PC-3 (cell line): ENCODE measurements around the gene PPM1E. TPM values are rescaled to one million over a fixed set of nuclear protein-coding genes. Genes with fewer than 3 reads are reported as not detected.

Experiments
- ATAC-seq: fragments of 200-7000 bp; cut with Tn5 transposase; 2 replicates; pipeline ENCODE4 v1.9.1; 2020; ENCODE audit warnings: mild to moderate bottlenecking, moderate library complexity
- BruUV-seq: library from RNA; stranded (reverse); fragments of 400-500 nt; replicated peaks from 2 replicates; lab custom pipeline; 2021; lab: Mats Ljungman, UMichigan
- CTCF ChIA-PET: fragments of 300-600 bp; sonication (Branson Sonifier 250); formaldehyde crosslinking; loops from one replicate; lab custom pipeline; 2022; ENCODE audit warnings: antibody characterized with exemption; lab: Charles Lee
- POLR2A ChIA-PET: fragments of 300-600 bp; sonication (Branson Sonifier 250); formaldehyde crosslinking; loops from one replicate; lab custom pipeline; 2022; ENCODE audit warnings: antibody characterized with exemption; ENCODE audit not compliant: unreplicated experiment; lab: Charles Lee
- DNase-seq: peaks from one replicate; pipeline ENCODE4 v3.0.0-alpha.2; 2015
- H2AFZ ChIP-seq: fragments of 300-600 bp; sonication (generic); 2 replicates; pipeline ENCODE4 v1.6.0; 2016; ENCODE audit warnings: antibody characterized with exemption, low read length
- H3F3A ChIP-seq: fragments of 300-600 bp; sonication (generic); one replicate; pipeline ENCODE4 v1.6.0; 2017; ENCODE audit warnings: antibody characterized with exemption, low read length, control low read depth, mild to moderate bottlenecking; ENCODE audit not compliant: unreplicated experiment
- H3K27ac ChIP-seq: fragments of 300-600 bp; sonication (generic); 2 replicates; pipeline ENCODE4 v1.5.1; 2016; ENCODE audit warnings: mild to moderate bottlenecking, low read length
- H3K27me3 ChIP-seq: fragments of 300-600 bp; sonication (generic); 2 replicates; pipeline ENCODE4 v1.6.1; 2016; ENCODE audit warnings: low read length, mixed read lengths
- H3K36me3 ChIP-seq: fragments of 300-600 bp; sonication (generic); 2 replicates; pipeline ENCODE4 v1.6.1; 2016; ENCODE audit warnings: low read depth, mixed run types, low read length, mixed read lengths
- H3K4me1 ChIP-seq: fragments of 300-600 bp; sonication (generic); 2 replicates; pipeline ENCODE4 v1.5.1; 2016; ENCODE audit warnings: low read length; ENCODE audit not compliant: insufficient read depth
- H3K4me2 ChIP-seq: fragments of 300-600 bp; sonication (generic); 2 replicates; pipeline ENCODE4 v1.6.0; 2016; ENCODE audit warnings: low read length
- H3K4me3 ChIP-seq: fragments of 300-600 bp; sonication (generic); 2 replicates; pipeline ENCODE4 v1.5.1; 2016; ENCODE audit warnings: mild to moderate bottlenecking, low read length, mixed read lengths
- H3K79me2 ChIP-seq: fragments of 300-600 bp; sonication (generic); 2 replicates; pipeline ENCODE4 v1.6.1; 2017; ENCODE audit warnings: low read length, mixed read lengths
- H3K9ac ChIP-seq: fragments of 300-600 bp; sonication (generic); 2 replicates; pipeline ENCODE4 v1.6.0; 2016; ENCODE audit warnings: mild to moderate bottlenecking, low read length
- H3K9me2 ChIP-seq: fragments of 300-600 bp; sonication (generic); replicated peaks from 2 replicates; pipeline ENCODE4 v1.6.1; 2016; ENCODE audit warnings: mixed run types, low read length, mixed read lengths
- H3K9me3 ChIP-seq: fragments of 300-600 bp; sonication (generic); 2 replicates; pipeline ENCODE4 v1.6.1; 2016; ENCODE audit warnings: low read length, mixed read lengths
- H4K20me1 ChIP-seq: fragments of 300-600 bp; sonication (generic); 2 replicates; pipeline ENCODE4 v1.6.1; 2016; ENCODE audit warnings: low read length, mixed read lengths
- EZH2 ChIP-seq: fragments of 300-600 bp; sonication (generic); IDR thresholded peaks from one replicate; pipeline ENCODE4 v1.6.1; 2017; ENCODE audit warnings: antibody characterized with exemption, mild to moderate bottlenecking, low read length; ENCODE audit not compliant: unreplicated experiment
- EZH2phosphoT487 ChIP-seq: fragments of 300-600 bp; sonication (generic); IDR thresholded peaks from 2 replicates; pipeline ENCODE4 v1.6.1; 2018; ENCODE audit warnings: mild to moderate bottlenecking, antibody characterized with exemption, low read length, borderline replicate concordance
- intact Hi-C: fragments of 100-400 bp; cut with micrococcal nuclease; formaldehyde crosslinking; loops from 2 replicates; pipeline ENCODE4 v1.9.0; 2023
- total RNA-seq: library from RNA; depleted of rRNA; stranded (reverse); fragments of >200 nt; gene quantifications from 2 replicates; pipeline ENCODE4 v1.2.3, GENCODE V29; 2014
- TF ChIP-seq, protein P1 (sequence below): fragments of 300-600 bp; sonication (generic); conservative IDR thresholded peaks from 2 replicates; pipeline ENCODE4 v1.5.1; 2017; ENCODE audit warnings: antibody characterized with exemption, low read depth, mild to moderate bottlenecking, low read length

The PPM1E gene
- total RNA-seq, 1 experiment from 2014 or later, result not detected

DNA sequence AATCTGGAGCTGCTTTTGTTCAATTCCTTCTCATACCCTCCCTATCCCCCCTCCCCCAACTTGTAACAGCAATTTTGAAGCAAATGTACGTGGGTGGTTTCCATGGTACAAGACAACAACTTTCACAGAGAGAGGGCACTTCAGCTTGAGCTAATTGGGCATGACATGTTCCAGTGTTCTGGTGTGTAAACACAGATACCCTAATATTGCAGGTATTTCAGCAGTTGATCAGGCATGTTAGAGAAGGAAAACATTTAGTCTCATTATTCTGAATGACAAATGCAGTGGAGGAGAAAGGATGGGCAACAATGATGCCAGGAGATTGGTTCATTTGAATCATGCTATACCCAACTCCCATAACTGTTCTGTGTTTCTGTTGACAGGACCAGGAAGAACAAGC lies 213.5 kb downstream of the PPM1E start:
- no peaks in the 10 kb centered on the region for H3K79me2 ChIP-seq
- TF ChIP-seq EZH2phosphoT487, result no peak
- TF ChIP-seq EZH2, result no peak
- TF ChIP-seq, protein P1, sequence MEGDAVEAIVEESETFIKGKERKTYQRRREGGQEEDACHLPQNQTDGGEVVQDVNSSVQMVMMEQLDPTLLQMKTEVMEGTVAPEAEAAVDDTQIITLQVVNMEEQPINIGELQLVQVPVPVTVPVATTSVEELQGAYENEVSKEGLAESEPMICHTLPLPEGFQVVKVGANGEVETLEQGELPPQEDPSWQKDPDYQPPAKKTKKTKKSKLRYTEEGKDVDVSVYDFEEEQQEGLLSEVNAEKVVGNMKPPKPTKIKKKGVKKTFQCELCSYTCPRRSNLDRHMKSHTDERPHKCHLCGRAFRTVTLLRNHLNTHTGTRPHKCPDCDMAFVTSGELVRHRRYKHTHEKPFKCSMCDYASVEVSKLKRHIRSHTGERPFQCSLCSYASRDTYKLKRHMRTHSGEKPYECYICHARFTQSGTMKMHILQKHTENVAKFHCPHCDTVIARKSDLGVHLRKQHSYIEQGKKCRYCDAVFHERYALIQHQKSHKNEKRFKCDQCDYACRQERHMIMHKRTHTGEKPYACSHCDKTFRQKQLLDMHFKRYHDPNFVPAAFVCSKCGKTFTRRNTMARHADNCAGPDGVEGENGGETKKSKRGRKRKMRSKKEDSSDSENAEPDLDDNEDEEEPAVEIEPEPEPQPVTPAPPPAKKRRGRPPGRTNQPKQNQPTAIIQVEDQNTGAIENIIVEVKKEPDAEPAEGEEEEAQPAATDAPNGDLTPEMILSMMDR, result no peak
- no peak overlapping the region for H3K4me2 ChIP-seq
- H3K4me3 ChIP-seq, result no peak overlapping the region
- H3K36me3 ChIP-seq, result no peaks in the 10 kb centered on the region
- POLR2A ChIA-PET, result no interaction called here
- intact Hi-C loops, result no loop called here
- H3K4me1 ChIP-seq, result no peaks in the 10 kb centered on the region
- H3F3A ChIP-seq, result no peaks in the 10 kb centered on the region
- no peak for DNase-seq
- H3K9me3 ChIP-seq, result no peaks in the 10 kb centered on the region
- no TSS peak for BruUV-seq
- no peak overlapping the region for H3K27ac ChIP-seq
- H3K9me2 ChIP-seq, result no peaks in the 10 kb centered on the region
- CTCF ChIA-PET, result no interaction called here
- no peaks in the 10 kb centered on the region for H4K20me1 ChIP-seq
- no peak overlapping the region for H2AFZ ChIP-seq
- no peaks in the 10 kb centered on the region for H3K27me3 ChIP-seq
- no peak overlapping the region for H3K9ac ChIP-seq
- ATAC-seq, result no peak

DNA sequence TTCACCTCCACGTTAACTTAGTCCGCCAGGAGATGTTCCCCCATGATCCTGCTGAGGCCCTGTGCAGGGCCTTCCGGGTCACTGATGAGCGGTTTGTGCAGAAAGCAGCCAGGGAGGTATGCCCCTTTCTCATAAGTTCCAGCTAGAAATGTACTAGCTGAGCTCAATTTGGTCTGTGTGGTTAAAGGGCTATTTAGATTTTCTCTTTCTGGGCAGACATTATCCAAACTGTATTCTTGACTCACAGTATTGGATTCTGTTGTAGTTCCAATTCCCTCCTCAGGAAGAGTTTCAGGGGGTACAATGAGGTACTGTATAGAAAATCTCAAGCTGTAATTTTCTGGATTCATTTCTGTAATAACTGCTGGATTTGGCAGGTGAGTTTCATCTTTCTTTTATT lies 214.0 kb downstream of the PPM1E start:
- no peak for ATAC-seq
- H3K4me3 ChIP-seq, result no peak overlapping the region
- no peaks in the 10 kb centered on the region for H3K27me3 ChIP-seq
- no peak for DNase-seq
- no peak overlapping the region for H2AFZ ChIP-seq
- H3K79me2 ChIP-seq, result no peaks in the 10 kb centered on the region
- CTCF ChIA-PET, result interaction anchor here (0.8 kb wide), 1 partner anchor 382 kb away, joined by 7 read pairs; no protein-coding TSS in a partner anchor
- no peak overlapping the region for H3K27ac ChIP-seq
- H3K9me2 ChIP-seq, result no peaks in the 10 kb centered on the region
- TF ChIP-seq EZH2, result no peak
- TF ChIP-seq, protein P1, result no peak
- no peak for TF ChIP-seq EZH2phosphoT487
- H3K4me2 ChIP-seq, result no peak overlapping the region
- no TSS peak for BruUV-seq
- H3K4me1 ChIP-seq, result no peaks in the 10 kb centered on the region
- POLR2A ChIA-PET, result no interaction called here
- H3K36me3 ChIP-seq, result no peaks in the 10 kb centered on the region
- no peaks in the 10 kb centered on the region for H4K20me1 ChIP-seq
- no peak overlapping the region for H3K9ac ChIP-seq
- intact Hi-C loops, result no loop called here
- no peaks in the 10 kb centered on the region for H3K9me3 ChIP-seq
- H3F3A ChIP-seq, result no peaks in the 10 kb centered on the region

DNA sequence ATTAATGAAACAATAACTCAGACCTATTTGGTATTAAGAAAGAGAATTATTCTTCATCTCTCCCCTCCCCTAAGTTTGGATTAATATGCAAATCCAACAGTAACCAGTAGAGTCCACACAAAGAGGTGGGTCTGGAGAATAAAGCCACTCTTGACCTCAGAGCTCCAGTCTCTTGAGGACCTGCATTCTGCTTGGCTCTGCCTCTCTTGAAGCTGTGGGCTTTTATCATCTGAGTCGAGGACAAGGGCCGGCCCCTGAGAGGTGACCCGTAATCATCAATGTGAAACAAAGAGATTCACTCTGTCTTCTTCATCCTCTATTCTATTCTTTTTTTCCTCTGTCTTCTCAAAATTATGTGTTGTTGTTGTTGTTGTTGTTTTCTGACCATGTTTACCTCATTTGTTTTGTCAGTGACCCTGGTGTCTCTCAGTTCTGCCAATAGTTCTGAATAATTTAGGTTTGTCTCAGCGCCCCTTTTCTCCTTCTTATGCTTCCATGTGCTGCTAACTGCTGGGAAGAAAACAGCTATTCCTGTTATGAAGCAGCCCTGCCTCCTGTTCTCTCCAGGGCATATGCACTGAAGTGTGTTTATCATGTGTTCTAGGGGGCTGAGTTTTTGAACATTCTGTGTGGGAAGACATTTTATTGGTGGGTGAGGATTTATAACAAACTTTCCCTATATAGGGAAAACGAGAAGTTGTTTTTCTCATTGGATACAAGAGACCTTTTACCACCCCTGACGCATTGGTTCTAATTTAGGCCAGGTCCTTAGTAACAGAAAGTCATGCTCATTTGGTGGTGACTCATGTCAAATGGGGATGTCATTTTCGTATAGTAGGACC lies 215.2 kb downstream of the PPM1E start:
- H4K20me1 ChIP-seq, result no peaks in the 10 kb centered on the region
- H2AFZ ChIP-seq, result no peak overlapping the region
- ATAC-seq (peak; percentile 37; the same call in 1 of the 2 replicates), DNase-seq (no peak)
- no peak overlapping the region for H3K9ac ChIP-seq
- CTCF ChIA-PET, result interaction anchor here (0.8 kb wide), 1 partner anchor 383 kb away, joined by 7 read pairs; no protein-coding TSS in a partner anchor
- no peak overlapping the region for H3K4me2 ChIP-seq
- intact Hi-C loops, result no loop called here
- no peaks in the 10 kb centered on the region for H3K9me3 ChIP-seq
- no peaks in the 10 kb centered on the region for H3F3A ChIP-seq
- H3K27me3 ChIP-seq, result no peaks in the 10 kb centered on the region
- H3K36me3 ChIP-seq, result no peaks in the 10 kb centered on the region
- H3K4me3 ChIP-seq, result no peak overlapping the region
- POLR2A ChIA-PET, result no interaction called here
- no peaks in the 10 kb centered on the region for H3K4me1 ChIP-seq
- TF ChIP-seq EZH2, result no peak
- TF ChIP-seq EZH2phosphoT487, result no peak
- TF ChIP-seq, protein P1, result no peak
- no TSS peak for BruUV-seq
- H3K27ac ChIP-seq, result no peak overlapping the region
- H3K79me2 ChIP-seq, result no peaks in the 10 kb centered on the region
- H3K9me2 ChIP-seq, result no peaks in the 10 kb centered on the region
